HL-60 (cell line): ENCODE results near the gene MYO10.

Experiments
- DNase-seq, 2 experiments: peaks; one replicate each; pipeline ENCODE4 v3.0.0-alpha.2; 2010 to 2020; ENCODE audit warnings: low read depth in 1 of 2, low spot score in 1 of 2
- H3K27ac ChIP-seq: fragments of 250-450 bp; sonication (Bioruptor Pico); replicated peaks from 2 replicates; pipeline ENCODE4 v1.5.1; 2020; ENCODE audit warnings: mild to moderate bottlenecking, moderate library complexity
- H3K27me3 ChIP-seq: fragments of 250-450 bp; sonication (Bioruptor Pico); 2 replicates; pipeline ENCODE4 v1.5.1; 2021; ENCODE audit warnings: mild to moderate bottlenecking, moderate library complexity; ENCODE audit not compliant: insufficient read depth, poor library complexity, severe bottlenecking
- H3K4me3 ChIP-seq: replicated peaks from 2 replicates; pipeline ENCODE4 v1.5.1; 2011; ENCODE audit warnings: mild to moderate bottlenecking, control low read depth, low read length; ENCODE audit not compliant: insufficient read depth
- CTCF ChIP-seq: IDR thresholded peaks from one replicate; pipeline ENCODE4 v1.5.1; 2011; ENCODE audit warnings: low read length, control low read depth, inconsistent platforms; ENCODE audit not compliant: insufficient read depth
- GABPA ChIP-seq: IDR thresholded peaks from 2 replicates; pipeline ENCODE4 v1.6.1; 2012; ENCODE audit warnings: low read depth
- POLR2AphosphoS5 ChIP-seq: IDR thresholded peaks from 2 replicates; pipeline ENCODE4 v1.6.1; 2012; ENCODE audit warnings: low read depth
- REST ChIP-seq: IDR thresholded peaks from 2 replicates; pipeline ENCODE4 v1.6.1; 2012; ENCODE audit warnings: low read depth; ENCODE audit not compliant: insufficient replicate concordance
- SPI1 ChIP-seq: IDR thresholded peaks from 2 replicates; pipeline ENCODE4 v1.6.1; 2012; ENCODE audit warnings: low read depth, mild to moderate bottlenecking, borderline replicate concordance

Gene MYO10

GRCh38 chr5:16800477-16800876, 135.6 kb downstream of the MYO10 start:
- Histone ChIP-seq H3K27ac (no peak overlapping the region), H3K4me3 (no peak overlapping the region), H3K27me3 (no peaks in the 10 kb centered on the region)
- no peak for DNase-seq
- TF ChIP-seq POLR2AphosphoS5 (no peak), REST (no peak), GABPA (no peak), CTCF (no peak), SPI1 (no peak)

- no peak for DNase-seq
- no peak overlapping the region for H3K27ac ChIP-seq
- H3K27me3 ChIP-seq = no peaks in the 10 kb centered on the region
- TF ChIP-seq POLR2AphosphoS5 = no peak
- TF ChIP-seq GABPA = no peak
- no peak for TF ChIP-seq REST
- TF ChIP-seq SPI1 = no peak
- TF ChIP-seq CTCF = no peak
- no peak overlapping the region for H3K4me3 ChIP-seq
Measured at GRCh38 chr5:16799796-16800195, 136.3 kb downstream of the MYO10 start.

GRCh38 chr5:16797951-16798350, 138.1 kb downstream of the MYO10 start:
- H3K4me3 ChIP-seq = no peak overlapping the region
- no peaks in the 10 kb centered on the region for H3K27me3 ChIP-seq
- H3K27ac ChIP-seq = no peak overlapping the region
- DNase-seq = no peak
- TF ChIP-seq CTCF (no peak), SPI1 (no peak), REST (no peak), POLR2AphosphoS5 (no peak), GABPA (no peak)
